Spleen (tissue), 7 donors: ENCODE data around the gene TOGARAM1.

ENCODE experiments used
- POLR2A ChIP-seq, 3 donors: fragments of 450-650 bp; IDR thresholded peaks; one replicate each; pipeline ENCODE4 v1.5.1; 2017; ENCODE audit warnings: antibody characterized with exemption in 3 of 3, mild to moderate bottlenecking in 1 of 3
- POLR2AphosphoS5 ChIP-seq, 3 donors: sonication (generic); formaldehyde crosslinking; IDR thresholded peaks; one replicate each; pipeline ENCODE4 v1.5.1; 2017; ENCODE audit warnings: antibody characterized with exemption in 3 of 3
- TF ChIP-seq, protein P1 (sequence below), 11 experiments: fragments of 200-600 bp in 7 of 11; fragments of 450-650 bp in 4 of 11; sonication (generic) in 4 of 11; IDR thresholded peaks in 8 of 11; conservative IDR thresholded peaks in 3 of 11; 1 replicate in 7 of 11; 2 replicates in 4 of 11; pipeline versions ENCODE4 v1.4.0 to v1.8.0; 2016 to 2021; ENCODE audit warnings: antibody characterized with exemption in 11 of 11, inconsistent platforms in 4 of 11, mild to moderate bottlenecking in 1 of 11
- donor health status: DM: no; HTN: no; CAD: no; lungs with moderate emphysema.
- donor health status: DM: no; HTN: no; CAD: no.
- donor health status: DM: no; HTN: no; CAD: no.

DNA sequence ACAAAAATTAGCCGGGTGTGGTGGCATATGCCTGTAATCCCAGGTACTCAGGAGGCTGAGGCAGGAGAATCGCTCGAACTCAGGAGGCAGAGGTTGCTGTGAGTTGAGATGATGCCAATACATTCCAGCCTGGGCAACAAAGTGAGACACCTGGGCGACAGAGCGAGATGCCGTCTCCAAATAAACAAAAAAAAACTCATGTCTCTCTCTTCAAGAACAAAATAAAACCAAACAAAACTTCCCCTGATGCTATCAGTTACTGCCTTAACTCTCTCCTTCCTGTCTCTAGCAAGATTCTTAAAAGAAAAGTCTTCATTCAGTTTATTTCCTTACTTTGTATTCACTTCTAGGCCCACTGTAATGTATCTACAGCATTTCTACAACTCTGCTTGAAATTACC is 21.0 kb upstream of the TOGARAM1 start:
- TF ChIP-seq POLR2A (IDR thresholded peaks at IDR 0.05) (no peak), POLR2AphosphoS5 (IDR thresholded peaks at IDR 0.05) (no peak)
- TF ChIP-seq, protein P1, sequence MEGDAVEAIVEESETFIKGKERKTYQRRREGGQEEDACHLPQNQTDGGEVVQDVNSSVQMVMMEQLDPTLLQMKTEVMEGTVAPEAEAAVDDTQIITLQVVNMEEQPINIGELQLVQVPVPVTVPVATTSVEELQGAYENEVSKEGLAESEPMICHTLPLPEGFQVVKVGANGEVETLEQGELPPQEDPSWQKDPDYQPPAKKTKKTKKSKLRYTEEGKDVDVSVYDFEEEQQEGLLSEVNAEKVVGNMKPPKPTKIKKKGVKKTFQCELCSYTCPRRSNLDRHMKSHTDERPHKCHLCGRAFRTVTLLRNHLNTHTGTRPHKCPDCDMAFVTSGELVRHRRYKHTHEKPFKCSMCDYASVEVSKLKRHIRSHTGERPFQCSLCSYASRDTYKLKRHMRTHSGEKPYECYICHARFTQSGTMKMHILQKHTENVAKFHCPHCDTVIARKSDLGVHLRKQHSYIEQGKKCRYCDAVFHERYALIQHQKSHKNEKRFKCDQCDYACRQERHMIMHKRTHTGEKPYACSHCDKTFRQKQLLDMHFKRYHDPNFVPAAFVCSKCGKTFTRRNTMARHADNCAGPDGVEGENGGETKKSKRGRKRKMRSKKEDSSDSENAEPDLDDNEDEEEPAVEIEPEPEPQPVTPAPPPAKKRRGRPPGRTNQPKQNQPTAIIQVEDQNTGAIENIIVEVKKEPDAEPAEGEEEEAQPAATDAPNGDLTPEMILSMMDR (IDR thresholded peaks at IDR 0.05 in 8 of 11, conservative IDR thresholded peaks at IDR 0.05 in 3 of 11) = no peak
